Right renal cortex interstitium (tissue), 3 donors: ENCODE results near the gene NTNG2. TPM values are rescaled to one million over a fixed set of nuclear protein-coding genes. Genes with fewer than 3 reads are reported as not detected.

Experiments
- DNase-seq, 3 donors: peaks; one replicate each; pipeline ENCODE4 v3.0.0-alpha.2; 2013; ENCODE audit warnings: low read depth in 3 of 3, low spot score in 2 of 3
- polyA plus RNA-seq, 3 donors: library from polyadenylated mRNA; unstranded; fragments of 120-200 nt; gene quantifications; one replicate each; pipeline ENCODE4 v1.2.1, GENCODE V29; 2013; ENCODE audit not compliant: insufficient read length in 3 of 3

Gene NTNG2
- polyA plus RNA-seq, 3 donors, result 0.10 to 0.46 (median 0.23) TPM

- DNase-seq, result no peak
Observed at GRCh38 chr9:132146039-132146438, 15.8 kb upstream of the NTNG2 start.

- no peak for DNase-seq
Observed at GRCh38 chr9:132146575-132146974, 15.3 kb upstream of the NTNG2 start.

GRCh38 chr9:132147331-132147730, 14.5 kb upstream of the NTNG2 start:
- DNase-seq, result no peak

- no peak for DNase-seq
Observed at GRCh38 chr9:132147839-132148238, 14.0 kb upstream of the NTNG2 start.

- no peak for DNase-seq
Observed at GRCh38 chr9:132150256-132150655, 11.6 kb upstream of the NTNG2 start.

- DNase-seq, result no peak
Observed at GRCh38 chr9:132151118-132151517, 10.7 kb upstream of the NTNG2 start.

- no peak for DNase-seq
Observed at GRCh38 chr9:132152231-132152630, 9.6 kb upstream of the NTNG2 start.

- no peak for DNase-seq
Observed at GRCh38 chr9:132154863-132155567, 6.8 kb upstream of the NTNG2 start.

GRCh38 chr9:132155568-132155895, 6.3 kb upstream of the NTNG2 start:
- DNase-seq, result no peak

- no peak for DNase-seq
Observed at GRCh38 chr9:132156262-132156661, 5.6 kb upstream of the NTNG2 start.

- DNase-seq, result no peak
Observed at GRCh38 chr9:132157347-132158116, 4.3 kb upstream of the NTNG2 start.

GRCh38 chr9:132160802-132161742, 786 bp upstream of the NTNG2 start:
- DNase-seq, result no peak

GRCh38 chr9:132162764-132163456, 1.1 kb downstream of the NTNG2 start:
- DNase-seq, result no peak

GRCh38 chr9:132163457-132163875, 1.6 kb downstream of the NTNG2 start:
- DNase-seq, result no peak

GRCh38 chr9:132163876-132164603, 2.2 kb downstream of the NTNG2 start:
- no peak for DNase-seq

GRCh38 chr9:132164604-132165362, 2.9 kb downstream of the NTNG2 start:
- no peak for DNase-seq

GRCh38 chr9:132166599-132166998, 4.7 kb downstream of the NTNG2 start:
- no peak for DNase-seq

- DNase-seq, result no peak
Observed at GRCh38 chr9:132167192-132167591, 5.3 kb downstream of the NTNG2 start.

- no peak for DNase-seq
Observed at GRCh38 chr9:132168347-132168746, 6.5 kb downstream of the NTNG2 start.
